Panc1 (cell line): ENCODE measurements around the gene IFT27. TPM values are rescaled to one million over a fixed set of nuclear protein-coding genes. Genes with fewer than 3 reads are reported as not detected.

Source experiments
- ATAC-seq: fragments of 200-7000 bp; cut with Tn5 transposase; 2 replicates; pipeline ENCODE4 v1.9.1; 2020; ENCODE audit warnings: mild to moderate bottlenecking, moderate library complexity
- BruUV-seq: library from RNA; stranded (reverse); fragments of 400-500 nt; replicated peaks from 2 replicates; lab custom pipeline; 2021; lab: Mats Ljungman, UMichigan
- CTCF ChIA-PET: fragments of 300-600 bp; sonication (Branson Sonifier 250); formaldehyde crosslinking; loops from one replicate; lab custom pipeline; 2022; ENCODE audit warnings: antibody characterized with exemption; lab: Charles Lee
- POLR2A ChIA-PET: fragments of 300-600 bp; sonication (Branson Sonifier 250); formaldehyde crosslinking; loops from one replicate; lab custom pipeline; 2022; ENCODE audit warnings: antibody characterized with exemption; lab: Charles Lee
- DNase-seq: peaks from one replicate; pipeline ENCODE4 v3.0.0-alpha.2; 2010; ENCODE audit warnings: low read depth, low spot score
- H3K27ac ChIP-seq: 2 replicates; pipeline ENCODE4 v1.5.1; 2011; ENCODE audit warnings: mild to moderate bottlenecking, low read length, inconsistent platforms
- H3K27me3 ChIP-seq: fragments of 200-500 bp; sonication (Bioruptor generic); 2 replicates; pipeline ENCODE4 v1.6.0; 2014; ENCODE audit warnings: low read length, inconsistent platforms; ENCODE audit not compliant: control insufficient read depth, insufficient read depth
- H3K36me3 ChIP-seq: fragments of 200-500 bp; sonication (Bioruptor generic); 2 replicates; pipeline ENCODE4 v1.5.1; 2014; ENCODE audit warnings: inconsistent platforms, mild to moderate bottlenecking, low read length, moderate library complexity; ENCODE audit not compliant: control insufficient read depth, insufficient read depth
- H3K4me1 ChIP-seq: 2 replicates; pipeline ENCODE4 v1.5.1; 2011; ENCODE audit warnings: inconsistent platforms, mild to moderate bottlenecking, low read length, moderate library complexity; ENCODE audit not compliant: control insufficient read depth, insufficient read depth
- H3K4me3 ChIP-seq, 2 experiments: 2 replicates each; pipeline ENCODE4 v1.5.1; 2011 to 2012; ENCODE audit warnings: low read depth in 2 of 2, low read length in 2 of 2, mild to moderate bottlenecking in 2 of 2, inconsistent platforms in 1 of 2, moderate library complexity in 1 of 2
- H3K9me3 ChIP-seq: fragments of 200-500 bp; sonication (Bioruptor generic); 2 replicates; pipeline ENCODE4 v1.5.1; 2014; ENCODE audit warnings: low read depth, mild to moderate bottlenecking, inconsistent platforms, low read length, moderate library complexity; ENCODE audit not compliant: control insufficient read depth, insufficient read depth
- POLR2AphosphoS5 ChIP-seq: IDR thresholded peaks from 2 replicates; pipeline ENCODE4 v1.6.1; 2012; ENCODE audit warnings: mild to moderate bottlenecking, low read depth, low read length, moderate library complexity
- REST ChIP-seq, 2 experiments: IDR thresholded peaks; 2 replicates each; pipeline ENCODE4 v1.6.1; 2011 to 2012; ENCODE audit warnings: low read depth in 2 of 2, control low read depth in 1 of 2, low read length in 1 of 2, mild to moderate bottlenecking in 1 of 2, moderate library complexity in 1 of 2; ENCODE audit not compliant: insufficient read depth in 1 of 2
- SIN3A ChIP-seq: IDR thresholded peaks from 2 replicates; pipeline ENCODE4 v1.6.1; 2012; ENCODE audit warnings: low read depth, mild to moderate bottlenecking, low read length, moderate library complexity, borderline replicate concordance; ENCODE audit not compliant: insufficient read depth
- TCF7L2 ChIP-seq: IDR thresholded peaks from 2 replicates; pipeline ENCODE4 v1.6.1; 2011; ENCODE audit warnings: mild to moderate bottlenecking, low read depth, low read length, inconsistent platforms
- in situ Hi-C: cut with HindIII; loops from 2 replicates; pipeline ENCODE4 v1.10.0; 2016; ENCODE audit warnings: low sequenced_read_pairs, low pct_unique_long_range_greater_than_20kb
- intact Hi-C: fragments of 100-400 bp; cut with micrococcal nuclease; formaldehyde crosslinking; loops from one replicate; pipeline ENCODE4 v1.10.0; 2022; ENCODE audit not compliant: unreplicated experiment
- total RNA-seq: library from RNA; stranded (reverse); gene quantifications from one replicate; pipeline ENCODE4 v1.2.1, GENCODE V29; 2021; ENCODE audit not compliant: unreplicated experiment
- TF ChIP-seq, protein P1 (sequence below): fragments of 450-650 bp; IDR thresholded peaks from 2 replicates; pipeline ENCODE4 v1.5.1; 2017; ENCODE audit warnings: mild to moderate bottlenecking

IFT27 gene
- total RNA-seq, 1 experiment from 2014 or later = 44.4 TPM

GRCh38 chr22:36758792-36759271, 17.1 kb downstream of the IFT27 start:
- no peaks in the 10 kb centered on the region for H3K27me3 ChIP-seq
- ATAC-seq = no peak
- intact Hi-C loops = no loop called here
- H3K9me3 ChIP-seq = no peaks in the 10 kb centered on the region
- in situ Hi-C loops = no loop called here
- no TSS peak for BruUV-seq
- no peak overlapping the region for H3K27ac ChIP-seq
- no peak for DNase-seq
- ChIA-PET POLR2A (no interaction called here), CTCF (no interaction called here)
- H3K36me3 ChIP-seq = no peaks in the 10 kb centered on the region
- no peak for TF ChIP-seq SIN3A
- TF ChIP-seq POLR2AphosphoS5 = no peak
- TF ChIP-seq, protein P1, sequence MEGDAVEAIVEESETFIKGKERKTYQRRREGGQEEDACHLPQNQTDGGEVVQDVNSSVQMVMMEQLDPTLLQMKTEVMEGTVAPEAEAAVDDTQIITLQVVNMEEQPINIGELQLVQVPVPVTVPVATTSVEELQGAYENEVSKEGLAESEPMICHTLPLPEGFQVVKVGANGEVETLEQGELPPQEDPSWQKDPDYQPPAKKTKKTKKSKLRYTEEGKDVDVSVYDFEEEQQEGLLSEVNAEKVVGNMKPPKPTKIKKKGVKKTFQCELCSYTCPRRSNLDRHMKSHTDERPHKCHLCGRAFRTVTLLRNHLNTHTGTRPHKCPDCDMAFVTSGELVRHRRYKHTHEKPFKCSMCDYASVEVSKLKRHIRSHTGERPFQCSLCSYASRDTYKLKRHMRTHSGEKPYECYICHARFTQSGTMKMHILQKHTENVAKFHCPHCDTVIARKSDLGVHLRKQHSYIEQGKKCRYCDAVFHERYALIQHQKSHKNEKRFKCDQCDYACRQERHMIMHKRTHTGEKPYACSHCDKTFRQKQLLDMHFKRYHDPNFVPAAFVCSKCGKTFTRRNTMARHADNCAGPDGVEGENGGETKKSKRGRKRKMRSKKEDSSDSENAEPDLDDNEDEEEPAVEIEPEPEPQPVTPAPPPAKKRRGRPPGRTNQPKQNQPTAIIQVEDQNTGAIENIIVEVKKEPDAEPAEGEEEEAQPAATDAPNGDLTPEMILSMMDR = no peak
- TF ChIP-seq REST (IDR thresholded peaks at IDR 0.05; ENCODE audit: insufficient read depth in 1 of 2, low read depth in 2 of 2, low read length in 1 of 2) = no peak
- TF ChIP-seq TCF7L2 = no peak
- no peaks in the 10 kb centered on the region for H3K4me1 ChIP-seq
- no peak overlapping the region for H3K4me3 ChIP-seq

DNA sequence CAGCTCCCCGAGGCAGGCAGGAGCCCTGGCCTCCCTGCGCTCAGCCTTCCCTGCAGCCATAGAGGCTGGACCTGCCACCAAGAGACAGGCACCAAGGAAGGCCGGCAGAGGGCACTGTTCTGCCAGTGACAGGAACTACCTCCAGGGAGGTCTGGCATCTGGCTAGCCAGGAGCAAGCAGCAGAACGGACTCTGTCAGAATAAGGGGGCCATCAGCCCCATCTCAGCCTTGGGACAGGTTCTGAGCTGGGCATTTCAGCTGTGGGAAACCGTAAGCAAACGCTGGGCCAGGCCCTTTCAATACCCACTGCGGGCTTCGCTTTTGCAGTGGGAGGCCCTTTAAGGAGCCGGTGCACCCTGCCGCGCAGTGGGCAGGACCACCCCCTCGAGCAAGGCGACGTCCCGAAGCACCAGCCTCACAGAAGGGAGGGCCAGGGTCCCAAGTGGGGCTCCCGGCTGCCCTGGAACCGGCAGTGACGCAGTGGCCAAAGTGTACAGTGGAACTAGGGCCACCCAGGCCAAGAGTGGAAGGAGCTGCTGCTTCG, 18.2 kb downstream of the IFT27 start:
- H3K27me3 ChIP-seq = no peaks in the 10 kb centered on the region
- no peaks in the 10 kb centered on the region for H3K9me3 ChIP-seq
- no peak overlapping the region for H3K4me3 ChIP-seq
- H3K36me3 ChIP-seq = no peaks in the 10 kb centered on the region
- TF ChIP-seq REST (IDR thresholded peaks at IDR 0.05; ENCODE audit: insufficient read depth in 1 of 2, low read depth in 2 of 2, low read length in 1 of 2) = 0 out of 4 replicates have a peak, but pooled peaks of 1 of the 2 experiments have one; percentile 37
- TF ChIP-seq, protein P1 = peak; percentile 87
- no peak for TF ChIP-seq POLR2AphosphoS5
- TF ChIP-seq SIN3A = no peak
- H3K27ac ChIP-seq = no peak overlapping the region
- intact Hi-C loops = no loop called here
- DNase-seq = no peak
- BruUV-seq = no TSS peak
- ChIA-PET POLR2A (interaction anchor here (0.7 kb wide), 1 partner anchor 123 kb away, joined by 3 read pairs; no protein-coding TSS in a partner anchor), CTCF (interaction anchor here (0.6 kb wide), 2 partner anchors 151 to 185 kb away, joined by 3 to 13 read pairs; no protein-coding TSS in a partner anchor)
- ATAC-seq = peak; percentile 94
- in situ Hi-C loops = no loop called here
- H3K4me1 ChIP-seq = no peaks in the 10 kb centered on the region
